ENCODE measurements around the gene CFAP107.
"Not testable (repeated sequence)": the region's sequence is repeated elsewhere in the genome, so short reads cannot be mapped to it uniquely, and the experiment has no call there.

CFAP107 gene

GRCh38 chr1:12722626-12723025, 23.4 kb upstream of the CFAP107 start:
- TF ChIP-seq, protein P1, sequence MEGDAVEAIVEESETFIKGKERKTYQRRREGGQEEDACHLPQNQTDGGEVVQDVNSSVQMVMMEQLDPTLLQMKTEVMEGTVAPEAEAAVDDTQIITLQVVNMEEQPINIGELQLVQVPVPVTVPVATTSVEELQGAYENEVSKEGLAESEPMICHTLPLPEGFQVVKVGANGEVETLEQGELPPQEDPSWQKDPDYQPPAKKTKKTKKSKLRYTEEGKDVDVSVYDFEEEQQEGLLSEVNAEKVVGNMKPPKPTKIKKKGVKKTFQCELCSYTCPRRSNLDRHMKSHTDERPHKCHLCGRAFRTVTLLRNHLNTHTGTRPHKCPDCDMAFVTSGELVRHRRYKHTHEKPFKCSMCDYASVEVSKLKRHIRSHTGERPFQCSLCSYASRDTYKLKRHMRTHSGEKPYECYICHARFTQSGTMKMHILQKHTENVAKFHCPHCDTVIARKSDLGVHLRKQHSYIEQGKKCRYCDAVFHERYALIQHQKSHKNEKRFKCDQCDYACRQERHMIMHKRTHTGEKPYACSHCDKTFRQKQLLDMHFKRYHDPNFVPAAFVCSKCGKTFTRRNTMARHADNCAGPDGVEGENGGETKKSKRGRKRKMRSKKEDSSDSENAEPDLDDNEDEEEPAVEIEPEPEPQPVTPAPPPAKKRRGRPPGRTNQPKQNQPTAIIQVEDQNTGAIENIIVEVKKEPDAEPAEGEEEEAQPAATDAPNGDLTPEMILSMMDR (conservative IDR thresholded peaks at IDR 0.05): no peak

DNA sequence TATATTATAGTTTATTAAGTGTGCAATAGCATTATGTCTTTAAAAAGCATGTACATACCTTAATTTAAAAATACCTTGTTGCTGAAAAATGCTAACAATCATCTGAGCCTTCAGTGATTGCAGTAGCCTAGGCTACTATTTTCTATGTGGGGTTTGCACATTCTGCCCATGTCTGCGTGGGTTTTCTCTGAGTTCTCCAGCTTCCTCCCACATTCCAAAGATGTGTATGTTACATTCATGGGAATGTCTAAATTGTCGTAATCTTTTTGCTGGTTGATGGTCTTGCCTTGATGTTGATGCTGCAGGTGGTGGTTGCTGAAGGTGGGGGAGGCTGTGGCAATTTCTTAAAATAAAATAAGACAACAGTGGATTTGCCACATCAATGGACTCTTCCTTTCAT, 17.6 kb upstream of the CFAP107 start:
- TF ChIP-seq, protein P1 (conservative IDR thresholded peaks at IDR 0.05): no peak
- H3K27ac ChIP-seq: no peak overlapping the region

More at GRCh38 chr1:12722626-12723025, 23.4 kb upstream of the CFAP107 start:
- H3K27ac ChIP-seq: no peak overlapping the region

DNA sequence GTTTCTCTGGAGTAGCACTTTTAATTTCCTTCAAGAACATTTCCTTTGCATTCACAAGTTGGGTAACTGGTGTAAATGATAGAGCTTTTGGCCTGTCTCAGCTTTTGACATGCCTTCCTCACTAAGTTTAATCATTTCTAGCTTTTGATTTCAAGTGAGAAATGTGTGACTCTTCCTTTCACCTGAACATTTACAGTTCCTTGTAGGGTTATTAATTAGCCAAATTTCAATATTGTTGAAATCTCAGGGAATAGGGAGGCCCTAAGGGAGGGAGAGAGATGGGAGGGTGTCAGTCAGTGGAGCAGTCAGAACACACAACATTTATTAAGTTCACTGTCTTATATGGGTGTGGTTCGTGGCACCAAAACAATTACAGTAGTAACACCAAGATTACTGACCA, 15.8 kb upstream of the CFAP107 start:
- H3K27ac ChIP-seq: no peak overlapping the region
- TF ChIP-seq, protein P1 (conservative IDR thresholded peaks at IDR 0.05): no peak

GRCh38 chr1:12731084-12731483, 14.9 kb upstream of the CFAP107 start:
- H3K27ac ChIP-seq: not testable (repeated sequence)

DNA sequence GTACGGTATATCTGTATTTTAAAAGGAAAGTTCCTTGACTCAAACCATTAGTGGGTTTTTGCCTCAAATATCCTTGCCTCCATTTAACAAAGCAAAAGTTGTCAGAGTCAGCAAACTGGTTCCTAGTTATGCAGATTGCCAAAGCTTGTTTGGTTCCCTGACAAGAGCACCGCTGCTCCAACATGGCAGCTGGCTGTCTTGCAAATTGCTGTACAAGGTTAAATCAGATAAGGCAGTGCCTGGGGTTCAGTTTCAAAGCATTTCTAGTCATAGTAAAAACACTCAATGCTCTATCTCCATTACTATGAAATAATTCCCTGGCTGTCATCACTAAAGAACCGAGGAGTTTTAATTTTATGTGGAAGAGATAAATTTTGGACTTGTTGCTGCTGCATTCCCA, 11.3 kb upstream of the CFAP107 start:
- no peak overlapping the region for H3K27ac ChIP-seq
- TF ChIP-seq, protein P1 (conservative IDR thresholded peaks at IDR 0.05): no peak

DNA sequence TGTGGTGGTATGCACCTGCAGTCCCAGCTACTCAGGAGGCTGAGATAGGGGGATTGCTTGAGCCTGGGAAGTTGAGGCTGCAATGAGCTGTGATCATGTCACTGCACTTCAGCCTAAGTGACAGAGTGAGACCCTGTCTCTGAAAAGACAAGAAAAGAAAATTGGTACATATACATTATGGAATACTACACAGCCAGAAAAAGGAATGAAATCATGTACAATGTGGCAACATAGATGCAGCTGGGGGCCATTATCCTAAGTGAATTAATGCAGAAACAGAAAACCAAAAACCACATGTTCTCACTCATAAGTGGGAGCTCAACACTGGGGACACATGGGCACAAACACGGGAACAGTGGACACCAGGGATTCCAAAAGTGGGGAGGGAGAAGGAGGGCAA, 7.1 kb upstream of the CFAP107 start:
- TF ChIP-seq, protein P1 (conservative IDR thresholded peaks at IDR 0.05): no peak
- H3K27ac ChIP-seq: no peak overlapping the region

DNA sequence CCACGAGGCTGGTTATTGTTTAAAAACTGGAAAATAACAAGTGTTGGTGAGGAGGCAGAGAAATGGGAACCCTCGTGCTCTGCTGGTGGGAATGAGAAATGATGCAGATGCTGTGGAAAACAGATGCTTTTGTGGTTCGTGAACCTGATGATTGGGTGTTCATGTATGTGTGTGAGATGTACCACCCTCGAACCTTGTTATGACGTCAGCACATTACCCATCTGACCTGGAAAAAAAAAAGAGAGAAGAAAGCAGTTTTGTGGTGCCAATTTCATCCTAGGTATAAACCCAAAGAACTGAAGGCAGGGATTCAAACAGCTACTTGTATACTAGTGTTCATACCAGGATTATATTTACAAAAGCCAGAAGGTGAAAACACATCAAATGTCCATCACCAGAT, 6.4 kb upstream of the CFAP107 start:
- TF ChIP-seq, protein P1 (conservative IDR thresholded peaks at IDR 0.05): no peak

DNA sequence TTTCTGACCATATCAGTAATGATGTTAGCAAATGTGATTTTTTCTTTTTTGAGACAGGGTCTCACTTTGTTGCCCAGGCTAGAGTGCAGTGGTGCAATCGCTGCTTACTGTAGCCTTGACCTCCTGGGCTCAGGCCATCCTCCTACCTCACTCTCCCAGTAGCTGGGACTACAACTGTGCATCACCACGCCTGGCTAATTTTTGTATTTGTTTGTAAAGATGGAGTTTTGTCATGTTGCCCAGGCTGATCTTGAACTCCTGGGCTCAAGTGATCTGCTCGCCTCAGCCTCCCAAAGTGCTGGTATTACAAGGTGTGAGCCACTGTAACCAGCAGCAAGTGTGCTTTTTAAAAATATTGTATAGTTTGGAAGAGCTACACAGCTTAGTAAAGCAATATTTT, 4.1 kb upstream of the CFAP107 start:
- no peak overlapping the region for H3K27ac ChIP-seq
- TF ChIP-seq, protein P1 (conservative IDR thresholded peaks at IDR 0.05): no peak

More for the DNA sequence above, 6.4 kb upstream of the CFAP107 start:
- no peak overlapping the region for H3K27ac ChIP-seq

All from VCaP (cell line).